SK-N-SH treated with all-trans-retinoic acid at 6 μM for 48 hours (cell line): ENCODE results near the gene PRKAG2.

ENCODE experiments used
- ATAC-seq: fragments of 200-7000 bp; cut with Tn5 transposase; 3 replicates; pipeline ENCODE4 v1.9.1; 2020; ENCODE audit warnings: mild to moderate bottlenecking, moderate library complexity
- ARNTL ChIP-seq: fragments of 450-650 bp; formaldehyde crosslinking; IDR thresholded peaks from 2 replicates; pipeline ENCODE4 v1.5.0; 2020; ENCODE audit warnings: low read depth, mild to moderate bottlenecking, moderate library complexity, borderline replicate concordance
- BACH2 ChIP-seq: fragments of 250-450 bp; sonication (Bioruptor Pico); IDR thresholded peaks from 2 replicates; pipeline ENCODE4 v1.9.0; 2021; ENCODE audit warnings: mild to moderate bottlenecking, borderline replicate concordance
- ESRRG ChIP-seq: fragments of 250-450 bp; sonication (Bioruptor Pico); IDR thresholded peaks from 2 replicates; pipeline ENCODE4 v1.6.1; 2021; ENCODE audit warnings: mild to moderate bottlenecking
- GLIS3 ChIP-seq: fragments of 250-450 bp; sonication (Bioruptor Pico); IDR thresholded peaks from 2 replicates; pipeline ENCODE4 v1.5.0; 2020; ENCODE audit warnings: mild to moderate bottlenecking, moderate library complexity
- ISL1 ChIP-seq: fragments of 250-450 bp; sonication (Bioruptor Pico); IDR thresholded peaks from 2 replicates; pipeline ENCODE4 v2.1.2; 2022; ENCODE audit warnings: mild to moderate bottlenecking, moderate library complexity
- OSR1 ChIP-seq: fragments of 250-450 bp; sonication (Bioruptor Pico); IDR thresholded peaks from 2 replicates; pipeline ENCODE4 v1.8.0; 2022; ENCODE audit warnings: moderate library complexity, mild to moderate bottlenecking, inconsistent platforms
- PPARA ChIP-seq: fragments of 250-450 bp; sonication (Bioruptor Pico); IDR thresholded peaks from 2 replicates; pipeline ENCODE4 v1.5.0; 2020; ENCODE audit warnings: mild to moderate bottlenecking, borderline replicate concordance
- RARB ChIP-seq: fragments of 250-450 bp; sonication (Bioruptor Pico); IDR thresholded peaks from 2 replicates; pipeline ENCODE4 v1.8.0; 2021; ENCODE audit warnings: mild to moderate bottlenecking, moderate library complexity
- SNAI2 ChIP-seq: fragments of 250-450 bp; sonication (Bioruptor Pico); IDR thresholded peaks from 2 replicates; pipeline ENCODE4 v1.5.0; 2020; ENCODE audit warnings: mild to moderate bottlenecking, moderate library complexity
- TCF4 ChIP-seq: fragments of 250-450 bp; sonication (Bioruptor Pico); IDR thresholded peaks from 2 replicates; pipeline ENCODE4 v1.8.0; 2021; ENCODE audit warnings: mild to moderate bottlenecking, moderate library complexity, borderline replicate concordance
- TOX ChIP-seq: fragments of 250-450 bp; sonication (Bioruptor Pico); IDR thresholded peaks from 2 replicates; pipeline ENCODE4 v1.8.0; 2021; ENCODE audit warnings: mild to moderate bottlenecking, moderate library complexity, borderline replicate concordance
- ZFP3 ChIP-seq: fragments of 250-450 bp; sonication (Bioruptor Pico); IDR thresholded peaks from 2 replicates; pipeline ENCODE4 v1.5.0; 2020; ENCODE audit warnings: mild to moderate bottlenecking, moderate library complexity
- ZFP30 ChIP-seq: fragments of 450-650 bp; formaldehyde crosslinking; IDR thresholded peaks from 2 replicates; pipeline ENCODE4 v1.5.0; 2022; ENCODE audit warnings: mild to moderate bottlenecking, moderate library complexity
- ZNF565 ChIP-seq: fragments of 450-650 bp; formaldehyde crosslinking; conservative IDR thresholded peaks from 2 replicates; pipeline ENCODE4 v1.5.0; 2020; ENCODE audit warnings: low read depth, mild to moderate bottlenecking, moderate library complexity
- ZNF70 ChIP-seq: fragments of 450-650 bp; formaldehyde crosslinking; IDR thresholded peaks from 2 replicates; pipeline ENCODE4 v1.5.0; 2020; ENCODE audit warnings: mild to moderate bottlenecking, moderate library complexity
- ZNF8 ChIP-seq: fragments of 450-650 bp; formaldehyde crosslinking; IDR thresholded peaks from 2 replicates; pipeline ENCODE4 v1.5.0; 2020; ENCODE audit warnings: mild to moderate bottlenecking, moderate library complexity
- TF ChIP-seq, protein P1 (sequence below): fragments of 250-450 bp; sonication (Bioruptor Pico); IDR thresholded peaks from 2 replicates; pipeline ENCODE4 v1.5.1; 2021; ENCODE audit warnings: mild to moderate bottlenecking, moderate library complexity
- TF ChIP-seq, protein P2 (sequence below): fragments of 250-450 bp; sonication (Bioruptor Pico); IDR thresholded peaks from 2 replicates; pipeline ENCODE4 v1.5.0; 2020; ENCODE audit warnings: mild to moderate bottlenecking, moderate library complexity

The PRKAG2 gene

DNA sequence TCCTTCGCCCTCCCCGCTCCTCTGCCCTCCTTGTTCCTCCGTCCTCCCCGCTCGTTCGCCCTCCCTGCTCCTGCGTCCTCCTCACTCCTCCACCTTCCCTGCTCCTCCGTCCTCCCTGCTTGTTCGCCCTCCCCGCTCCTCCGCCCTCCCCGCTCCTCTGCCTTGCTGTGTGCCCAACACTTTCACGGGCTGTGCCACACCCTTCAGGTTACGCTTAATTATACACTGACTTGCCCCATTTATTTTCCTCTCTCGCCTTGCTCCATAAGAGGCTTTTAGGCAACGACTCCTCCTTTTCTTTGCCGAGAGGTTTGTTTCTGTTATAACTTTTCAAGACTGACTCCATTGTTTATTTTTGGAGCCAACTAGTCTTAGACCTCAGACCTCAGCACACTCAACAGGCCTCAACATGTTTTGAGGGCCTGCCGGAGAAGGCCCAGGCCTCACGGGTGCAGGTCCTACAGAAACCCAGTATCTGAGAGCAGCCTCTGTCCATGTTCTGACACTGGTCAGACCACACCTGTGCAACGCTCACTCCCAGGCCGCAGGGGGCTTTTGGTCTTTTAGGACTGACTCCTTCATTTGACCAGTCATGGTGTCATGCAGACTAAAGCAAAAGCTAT lies 18.2 kb upstream of the PRKAG2 start:
- ATAC-seq: no peak
- TF ChIP-seq RARB (CRISPR knock-in tag): no peak
- TF ChIP-seq, all 23 proteins: peak for 0

DNA sequence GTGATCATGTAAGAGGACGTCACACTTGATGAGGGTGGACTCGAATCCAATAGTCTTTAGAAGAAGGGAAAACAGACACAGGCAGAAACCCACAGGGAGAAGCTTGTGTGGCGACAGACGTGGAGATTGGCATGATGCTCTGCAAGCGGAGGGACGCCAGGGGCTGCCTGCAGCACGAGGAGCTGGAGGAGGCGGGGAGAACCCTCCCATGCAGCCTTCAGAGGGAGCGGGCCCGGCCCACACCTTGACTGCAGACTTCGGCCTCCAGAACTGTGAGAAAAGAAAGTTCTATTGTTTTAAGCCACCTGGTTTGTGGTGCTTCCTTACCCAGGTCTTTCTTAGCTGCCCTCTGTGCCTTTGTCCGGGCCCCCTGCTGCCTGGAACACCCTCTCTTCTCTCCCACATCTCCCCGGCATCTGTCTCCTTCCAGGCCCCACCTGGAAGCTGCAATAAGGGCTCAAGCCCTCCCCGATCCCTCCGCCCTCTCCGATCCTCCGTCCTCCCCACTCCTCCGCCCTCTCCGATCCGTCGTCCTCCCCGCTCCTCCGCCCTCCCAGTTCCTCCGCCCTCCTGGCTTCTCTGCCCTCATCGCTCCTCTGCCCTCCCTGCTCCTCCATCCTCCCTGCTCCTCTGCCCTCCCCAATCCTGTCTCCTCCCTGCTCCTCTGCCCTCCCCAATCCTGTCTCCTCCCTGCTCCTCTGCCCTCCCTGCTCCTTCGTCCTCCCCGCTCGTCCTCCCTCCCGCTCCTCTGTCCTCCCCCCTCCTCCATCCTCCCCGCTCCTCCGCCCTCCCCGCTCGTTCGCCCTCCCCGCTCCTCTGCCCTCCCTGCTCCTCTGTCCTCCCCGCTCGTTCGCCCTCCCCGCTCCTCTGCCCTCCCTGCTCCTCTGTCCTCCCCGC lies 17.4 kb upstream of the PRKAG2 start:
- TF ChIP-seq OSR1 (CRISPR knock-in tag) (no peak), GLIS3 (CRISPR knock-in tag) (no peak)
- no peak for ATAC-seq

DNA sequence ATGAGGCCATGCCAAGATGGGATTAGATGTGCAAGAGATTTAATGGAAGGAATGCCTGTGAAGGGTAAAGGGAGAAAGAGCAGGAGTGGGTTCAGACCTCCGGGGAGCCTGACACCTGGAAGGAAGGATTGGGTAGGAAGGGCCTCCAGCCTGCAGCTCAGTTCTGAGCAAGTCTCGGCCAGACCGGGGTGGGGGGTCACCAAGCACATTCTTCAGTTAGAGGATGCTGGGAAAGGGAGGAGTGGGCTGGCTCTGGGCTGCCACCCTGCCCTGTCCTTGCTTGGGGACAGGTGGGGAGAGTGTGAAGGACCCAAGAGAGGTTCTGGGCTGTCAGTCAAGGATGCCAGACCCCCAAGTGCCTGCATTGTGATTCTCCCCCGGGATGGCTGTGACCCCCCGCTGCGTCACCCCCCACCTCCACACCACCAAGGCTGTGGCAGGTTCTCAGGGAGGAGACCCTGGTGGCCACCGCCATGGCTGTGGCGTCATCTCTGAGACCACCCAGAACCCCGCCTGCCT lies 16.5 kb upstream of the PRKAG2 start:
- ATAC-seq: no peak
- TF ChIP-seq ZFP30 (CRISPR knock-in tag): no peak
- no peak for TF ChIP-seq BACH2 (CRISPR knock-in tag)
- no peak for TF ChIP-seq TOX
- TF ChIP-seq, protein P1, sequence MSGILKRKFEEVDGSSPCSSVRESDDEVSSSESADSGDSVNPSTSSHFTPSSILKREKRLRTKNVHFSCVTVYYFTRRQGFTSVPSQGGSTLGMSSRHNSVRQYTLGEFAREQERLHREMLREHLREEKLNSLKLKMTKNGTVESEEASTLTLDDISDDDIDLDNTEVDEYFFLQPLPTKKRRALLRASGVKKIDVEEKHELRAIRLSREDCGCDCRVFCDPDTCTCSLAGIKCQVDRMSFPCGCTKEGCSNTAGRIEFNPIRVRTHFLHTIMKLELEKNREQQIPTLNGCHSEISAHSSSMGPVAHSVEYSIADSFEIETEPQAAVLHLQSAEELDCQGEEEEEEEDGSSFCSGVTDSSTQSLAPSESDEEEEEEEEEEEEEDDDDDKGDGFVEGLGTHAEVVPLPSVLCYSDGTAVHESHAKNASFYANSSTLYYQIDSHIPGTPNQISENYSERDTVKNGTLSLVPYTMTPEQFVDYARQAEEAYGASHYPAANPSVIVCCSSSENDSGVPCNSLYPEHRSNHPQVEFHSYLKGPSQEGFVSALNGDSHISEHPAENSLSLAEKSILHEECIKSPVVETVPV (CRISPR knock-in tag): no peak

DNA sequence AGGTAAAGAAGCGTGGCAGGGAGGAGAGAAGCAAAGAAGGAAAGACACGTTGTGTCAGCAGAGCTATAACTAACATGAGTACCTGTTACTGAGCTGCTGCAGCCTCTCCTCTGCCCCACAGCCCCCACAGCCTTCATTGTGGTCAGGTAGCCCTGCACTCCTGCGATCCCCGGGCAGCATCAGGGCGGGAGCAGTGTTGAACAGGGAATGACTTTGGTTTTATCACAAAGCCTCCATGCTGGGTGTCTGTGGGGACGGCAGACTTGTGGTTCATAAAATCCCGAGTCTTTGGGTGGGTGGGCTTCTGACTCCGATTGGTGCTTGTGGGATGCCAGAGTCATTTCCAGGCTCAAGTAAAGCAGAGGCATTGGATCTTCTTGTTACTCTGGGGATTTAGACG lies 14.8 kb upstream of the PRKAG2 start:
- ATAC-seq: no peak
- TF ChIP-seq ZNF565 (CRISPR knock-in tag): no peak
- TF ChIP-seq ZFP30 (CRISPR knock-in tag): no peak
- TF ChIP-seq OSR1 (CRISPR knock-in tag): no peak
- TF ChIP-seq ZFP3: no peak
- TF ChIP-seq PPARA (CRISPR knock-in tag): no peak
- TF ChIP-seq TOX: no peak
- no peak for TF ChIP-seq SNAI2
- TF ChIP-seq ARNTL: no peak
- TF ChIP-seq RARB (CRISPR knock-in tag): no peak
- no peak for TF ChIP-seq ISL1 (CRISPR knock-in tag)
- TF ChIP-seq ZNF70: no peak

DNA sequence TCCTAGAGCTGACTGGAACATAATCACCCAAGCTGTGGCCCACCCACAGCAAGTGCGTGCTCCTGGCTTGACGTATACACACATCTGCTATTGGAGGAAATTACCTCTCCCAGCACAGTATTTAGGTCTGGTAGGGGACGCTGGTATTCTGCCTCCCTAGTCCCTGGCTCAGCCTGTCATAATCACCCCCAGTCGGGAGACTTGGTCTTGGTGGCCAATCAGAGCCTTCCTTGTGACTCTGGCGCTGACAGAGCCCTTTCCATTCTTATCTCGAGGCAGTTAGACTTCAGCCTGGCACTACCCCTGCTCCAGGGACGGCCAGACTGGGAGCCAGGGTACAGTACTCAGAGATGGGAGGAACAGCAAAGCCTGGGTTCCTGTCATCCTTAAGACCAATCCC lies 14.3 kb upstream of the PRKAG2 start:
- no peak; the same call in 2 of the 3 replicates for ATAC-seq
- TF ChIP-seq ZNF70 (no peak), OSR1 (CRISPR knock-in tag) (no peak), ESRRG (CRISPR knock-in tag) (no peak), ARNTL (no peak), PPARA (CRISPR knock-in tag) (no peak), TCF4 (CRISPR knock-in tag) (no peak), ZFP30 (CRISPR knock-in tag) (no peak), GLIS3 (CRISPR knock-in tag) (no peak), ZNF8 (CRISPR knock-in tag) (no peak), ISL1 (CRISPR knock-in tag) (no peak)
- TF ChIP-seq, protein P2, sequence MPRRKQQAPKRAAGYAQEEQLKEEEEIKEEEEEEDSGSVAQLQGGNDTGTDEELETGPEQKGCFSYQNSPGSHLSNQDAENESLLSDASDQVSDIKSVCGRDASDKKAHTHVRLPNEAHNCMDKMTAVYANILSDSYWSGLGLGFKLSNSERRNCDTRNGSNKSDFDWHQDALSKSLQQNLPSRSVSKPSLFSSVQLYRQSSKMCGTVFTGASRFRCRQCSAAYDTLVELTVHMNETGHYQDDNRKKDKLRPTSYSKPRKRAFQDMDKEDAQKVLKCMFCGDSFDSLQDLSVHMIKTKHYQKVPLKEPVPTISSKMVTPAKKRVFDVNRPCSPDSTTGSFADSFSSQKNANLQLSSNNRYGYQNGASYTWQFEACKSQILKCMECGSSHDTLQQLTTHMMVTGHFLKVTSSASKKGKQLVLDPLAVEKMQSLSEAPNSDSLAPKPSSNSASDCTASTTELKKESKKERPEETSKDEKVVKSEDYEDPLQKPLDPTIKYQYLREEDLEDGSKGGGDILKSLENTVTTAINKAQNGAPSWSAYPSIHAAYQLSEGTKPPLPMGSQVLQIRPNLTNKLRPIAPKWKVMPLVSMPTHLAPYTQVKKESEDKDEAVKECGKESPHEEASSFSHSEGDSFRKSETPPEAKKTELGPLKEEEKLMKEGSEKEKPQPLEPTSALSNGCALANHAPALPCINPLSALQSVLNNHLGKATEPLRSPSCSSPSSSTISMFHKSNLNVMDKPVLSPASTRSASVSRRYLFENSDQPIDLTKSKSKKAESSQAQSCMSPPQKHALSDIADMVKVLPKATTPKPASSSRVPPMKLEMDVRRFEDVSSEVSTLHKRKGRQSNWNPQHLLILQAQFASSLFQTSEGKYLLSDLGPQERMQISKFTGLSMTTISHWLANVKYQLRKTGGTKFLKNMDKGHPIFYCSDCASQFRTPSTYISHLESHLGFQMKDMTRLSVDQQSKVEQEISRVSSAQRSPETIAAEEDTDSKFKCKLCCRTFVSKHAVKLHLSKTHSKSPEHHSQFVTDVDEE (CRISPR knock-in tag): no peak
- TF ChIP-seq, protein P1 (CRISPR knock-in tag): no peak
